GM18526 (cell line): ENCODE results near the gene ARL15.

Experiments used
- POLR2A ChIP-seq: IDR thresholded peaks from 3 replicates; pipeline ENCODE4 v1.6.1; 2011; ENCODE audit not compliant: insufficient read length; ENCODE audit errors: extremely low read depth

Gene ARL15

DNA sequence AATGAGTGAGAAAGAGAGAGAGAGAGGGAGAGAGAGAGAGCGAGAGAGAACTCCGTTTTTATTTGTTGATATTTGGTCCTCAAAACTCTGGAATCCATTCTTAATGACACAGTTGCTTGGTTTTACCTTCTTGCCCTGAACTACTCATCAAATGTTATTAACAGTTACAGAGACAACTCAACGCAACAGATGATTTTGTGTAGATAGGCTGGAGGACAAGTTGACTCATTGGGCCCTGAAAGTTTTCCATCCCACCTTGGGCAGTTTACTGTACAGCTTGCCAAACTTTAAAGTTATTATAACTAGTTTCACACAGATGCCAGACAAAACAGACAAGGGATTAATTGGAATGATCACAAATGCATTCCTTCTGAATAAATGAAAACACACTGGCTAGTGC lies 339.9 kb downstream of the ARL15 start:
- TF ChIP-seq POLR2A: no peak

- TF ChIP-seq POLR2A: no peak
These were observed 341.1 kb downstream of the ARL15 start for GRCh38 chr5:53969176-53969730.

- TF ChIP-seq POLR2A: no peak
These were observed 344.9 kb downstream of the ARL15 start for GRCh38 chr5:53965459-53965858.

- no peak for TF ChIP-seq POLR2A
These were observed 346.4 kb downstream of the ARL15 start for GRCh38 chr5:53963958-53964357.

GRCh38 chr5:53962306-53962705 lies 348.1 kb downstream of the ARL15 start:
- TF ChIP-seq POLR2A: no peak

DNA sequence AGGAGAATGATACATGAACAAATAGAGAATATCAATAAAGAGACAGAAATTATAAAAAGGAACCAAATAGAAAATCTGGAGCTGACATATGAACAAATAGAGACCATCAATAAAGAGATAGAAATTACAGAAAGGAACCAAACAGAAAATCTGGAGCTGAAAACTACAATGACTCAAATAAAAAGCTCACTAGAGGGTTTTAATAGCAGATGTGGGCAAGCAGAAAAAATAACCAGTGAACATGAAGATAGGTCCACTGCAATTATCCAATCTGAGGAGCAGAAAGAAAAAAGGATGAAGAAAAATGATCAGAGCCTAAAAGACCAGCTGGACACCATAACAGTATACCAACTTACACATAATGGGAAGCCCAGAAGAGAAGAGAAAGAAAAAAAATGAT lies 353.7 kb downstream of the ARL15 start:
- no peak for TF ChIP-seq POLR2A

- no peak for TF ChIP-seq POLR2A
These were observed 354.2 kb downstream of the ARL15 start for GRCh38 chr5:53956196-53956595.

DNA sequence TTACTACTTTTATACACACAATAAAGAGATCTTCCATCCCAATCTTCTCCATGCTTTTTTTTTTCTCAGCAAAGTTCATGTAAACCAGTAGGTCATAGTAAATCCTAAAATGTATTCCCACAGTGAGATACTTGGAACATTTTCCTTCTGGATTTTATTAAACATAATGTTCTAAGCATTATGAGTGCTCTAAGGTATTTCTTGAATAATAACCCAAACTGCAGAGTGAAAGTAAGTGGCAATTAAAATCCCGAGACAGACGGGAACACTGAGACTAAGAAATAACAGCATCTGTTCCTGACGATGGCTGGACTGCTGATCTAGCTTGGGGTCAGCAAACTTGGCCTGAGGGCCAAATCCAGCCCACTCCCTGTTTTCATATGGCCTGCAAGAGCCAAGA lies 359.8 kb downstream of the ARL15 start:
- TF ChIP-seq POLR2A: no peak

- no peak for TF ChIP-seq POLR2A
These were observed 361.8 kb downstream of the ARL15 start for GRCh38 chr5:53948598-53948997.

GRCh38 chr5:53946405-53947100 lies 363.8 kb downstream of the ARL15 start:
- TF ChIP-seq POLR2A: no peak

GRCh38 chr5:53944981-53945380 lies 365.4 kb downstream of the ARL15 start:
- no peak for TF ChIP-seq POLR2A

GRCh38 chr5:53943938-53944337 lies 366.4 kb downstream of the ARL15 start:
- no peak for TF ChIP-seq POLR2A

- TF ChIP-seq POLR2A: no peak
These were observed 367.6 kb downstream of the ARL15 start for GRCh38 chr5:53942724-53943123.

DNA sequence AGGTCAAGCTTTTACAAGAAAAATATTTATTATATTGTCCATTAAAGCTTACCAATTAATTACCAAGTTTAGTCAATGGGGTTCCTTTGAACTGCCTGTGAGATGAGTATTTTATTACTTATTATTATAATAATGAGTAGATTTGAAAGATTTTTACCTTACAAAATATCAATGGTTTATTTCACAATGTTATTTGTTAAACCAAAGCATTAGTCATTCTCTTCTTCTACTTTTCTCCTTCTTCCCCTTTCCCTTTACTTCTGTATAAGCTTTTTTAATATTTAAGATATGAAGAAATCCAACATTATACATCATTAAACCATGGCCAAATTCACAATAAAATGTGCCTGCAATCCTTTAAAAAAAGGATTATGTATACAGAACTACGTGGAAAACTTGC lies 369.5 kb downstream of the ARL15 start:
- no peak for TF ChIP-seq POLR2A

- no peak for TF ChIP-seq POLR2A
These were observed 372.9 kb downstream of the ARL15 start for GRCh38 chr5:53937467-53937866.

DNA sequence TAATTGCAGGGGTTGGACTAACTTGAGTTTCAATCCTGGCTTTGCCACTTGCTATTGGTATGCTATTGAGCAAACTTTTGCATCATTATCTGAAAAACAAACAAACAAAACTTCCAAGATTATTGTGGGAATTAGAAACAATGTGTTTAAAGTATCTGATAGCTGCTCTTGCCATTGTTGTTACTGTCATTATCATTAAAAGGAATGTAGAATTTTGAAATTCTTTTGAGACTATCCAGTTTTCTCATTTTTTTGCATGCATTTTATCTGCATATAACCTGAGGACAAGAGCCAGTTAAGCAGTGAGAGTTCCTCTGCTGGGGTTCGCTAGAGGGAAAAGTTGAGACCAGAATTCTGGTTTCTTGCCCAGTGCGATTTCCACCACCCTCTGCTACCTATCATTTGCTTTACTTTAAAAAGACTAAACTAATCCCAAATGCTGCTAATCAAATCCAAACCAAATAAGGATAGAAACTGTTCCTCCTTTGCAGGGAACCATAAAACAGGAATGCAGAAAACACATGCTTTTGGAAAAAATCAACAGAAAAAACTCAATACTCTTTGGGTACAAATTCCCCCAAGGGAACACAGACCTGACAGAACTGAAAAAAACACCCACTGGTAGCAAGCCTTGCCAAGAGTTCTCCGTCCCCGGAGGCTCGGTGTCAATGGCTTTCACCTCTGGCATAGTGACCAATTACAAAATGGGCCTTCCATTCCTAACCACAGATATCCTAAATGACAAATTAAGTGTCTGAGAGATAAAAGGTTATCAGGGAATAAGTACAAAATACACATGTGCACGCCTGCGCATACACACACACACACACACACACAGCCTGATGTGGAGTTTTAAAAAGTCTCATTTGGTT lies 373.7 kb downstream of the ARL15 start:
- TF ChIP-seq POLR2A: no peak
